NB4 (cell line): ENCODE data around the gene MBOAT1.

ENCODE experiments used
- CTCF ChIP-seq: IDR thresholded peaks from one replicate; pipeline ENCODE4 v1.5.1; 2012; ENCODE audit warnings: low read depth, low read length
- MAX ChIP-seq: IDR thresholded peaks from 2 replicates; pipeline ENCODE4 v1.6.1; 2011; ENCODE audit warnings: low read depth, low read length

- TF ChIP-seq CTCF: no peak
- TF ChIP-seq MAX: no peak
These were observed 15.1 kb upstream of the MBOAT1 start for GRCh38 chr6:20227350-20227749.
